ENCODE results near the gene TUBA4A. TPM values are rescaled to one million over a fixed set of nuclear protein-coding genes. Genes with fewer than 3 reads are reported as not detected.

Gene TUBA4A
- total and polyA plus RNA-seq, 3 experiments from 2014 or later, result 175 to 234 (median 178) TPM

DNA sequence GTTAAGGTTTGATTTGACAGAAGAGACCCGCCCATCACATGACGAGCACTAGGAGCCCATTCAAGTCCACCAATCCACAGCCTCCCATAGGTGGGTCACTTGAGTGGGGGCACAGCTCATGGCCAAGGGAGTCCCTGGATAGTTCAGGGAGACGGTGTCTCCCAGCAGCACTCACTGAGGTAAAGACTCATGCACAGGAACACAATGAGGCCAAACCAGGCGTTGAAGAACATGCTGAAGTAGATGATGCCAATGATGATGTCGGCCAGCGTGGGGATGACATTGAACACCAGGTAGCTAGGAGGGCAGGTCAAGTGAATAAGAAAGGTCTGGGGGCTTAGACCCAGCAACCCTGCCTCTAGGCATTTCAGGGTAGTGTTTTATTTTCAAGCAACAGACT lies 38.9 kb downstream of the TUBA4A start:
- ChIA-PET CTCF (interaction anchor here (1.0 to 9.0 kb wide), 6 partner anchors 10 to 80 kb away, joined by 3 to 68 read pairs (median 14); partner anchors contain the start of genes NHEJ1 and SLC23A3), POLR2A (interaction anchor here (0.5 to 0.6 kb wide), 2 partner anchors 44 to 77 kb away, joined by 3 to 5 read pairs; no protein-coding TSS in a partner anchor)
- DNase-seq, result no peak
- Mint-ChIP-seq H3K27me3 (peaks cover 0 to 2% of the 10 kb centered on the region in 2 donors), H3K36me3 (peaks cover 0 to 9% (median 5%) of the 10 kb centered on the region in 3 donors), H3K9me3 (no peaks in the 10 kb centered on the region), H3K4me3 (peak overlapping the region in 1 of 7 donors; percentile 56), H3K4me1 (peaks cover 26 to 43% (median 33%) of the 10 kb centered on the region in 3 donors), H3K27ac (peak overlapping the region in 1 of 8 donors; percentile 80)
- H3K9me3 ChIP-seq (ENCODE audit: low read length), result no peaks in the 10 kb centered on the region
- H3K36me3 ChIP-seq (ENCODE audit: insufficient read depth, low read length), result no peaks in the 10 kb centered on the region
- H3K4me3 ChIP-seq (ENCODE audit: low read length), result no peak overlapping the region
- no peaks in the 10 kb centered on the region for H3K27me3 ChIP-seq (ENCODE audit: insufficient read depth, low read length, poor library complexity, severe bottlenecking)
- H3K4me1 ChIP-seq (ENCODE audit: insufficient read depth, low read length), result peaks cover 26% of the 10 kb centered on the region
- no peak overlapping the region for H3K27ac ChIP-seq (ENCODE audit: low read depth, low read length)

DNA sequence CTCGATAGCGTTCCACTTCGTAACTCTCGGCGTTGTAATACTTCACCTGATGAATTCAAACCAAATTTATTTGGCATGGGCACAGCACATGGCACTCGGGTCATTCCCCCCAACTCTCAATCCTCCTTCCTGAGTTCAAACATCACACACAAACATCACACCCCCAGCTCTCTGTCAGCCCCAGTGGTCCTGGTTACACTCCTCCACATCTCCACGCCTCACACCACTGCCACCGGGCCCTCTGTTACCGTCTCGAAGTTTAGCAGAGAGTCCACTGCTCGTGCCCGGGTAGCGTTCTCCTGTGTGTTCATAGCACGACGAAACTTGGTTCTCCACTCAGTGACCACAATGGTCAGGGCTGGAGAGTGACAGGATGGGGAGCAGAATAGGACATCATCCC lies 39.6 kb downstream of the TUBA4A start:
- no peak for DNase-seq
- Histone ChIP-seq H3K36me3 (ENCODE audit: insufficient read depth, low read length) (peaks cover 3% of the 10 kb centered on the region), H3K27me3 (ENCODE audit: insufficient read depth, low read length, poor library complexity, severe bottlenecking) (no peaks in the 10 kb centered on the region), H3K9me3 (ENCODE audit: low read length) (no peaks in the 10 kb centered on the region), H3K4me1 (ENCODE audit: insufficient read depth, low read length) (peaks cover 21% of the 10 kb centered on the region), H3K27ac (ENCODE audit: low read depth, low read length) (no peak overlapping the region), H3K4me3 (ENCODE audit: low read length) (no peak overlapping the region)
- Mint-ChIP-seq H3K4me1 (peaks cover 25 to 43% (median 33%) of the 10 kb centered on the region in 3 donors), H3K27me3 (peaks cover 0 to 2% of the 10 kb centered on the region in 2 donors), H3K27ac (peak overlapping the region in 1 of 8 donors; percentile 80), H3K9me3 (no peaks in the 10 kb centered on the region), H3K36me3 (peaks cover 0 to 10% (median 5%) of the 10 kb centered on the region in 3 donors), H3K4me3 (no peak overlapping the region)
- POLR2A ChIA-PET, result no interaction called here
- CTCF ChIA-PET, result interaction anchor here (1.0 to 9.0 kb wide), 5 partner anchors 9 to 81 kb away, joined by 3 to 68 read pairs (median 22); partner anchors contain the start of genes NHEJ1 and SLC23A3

DNA sequence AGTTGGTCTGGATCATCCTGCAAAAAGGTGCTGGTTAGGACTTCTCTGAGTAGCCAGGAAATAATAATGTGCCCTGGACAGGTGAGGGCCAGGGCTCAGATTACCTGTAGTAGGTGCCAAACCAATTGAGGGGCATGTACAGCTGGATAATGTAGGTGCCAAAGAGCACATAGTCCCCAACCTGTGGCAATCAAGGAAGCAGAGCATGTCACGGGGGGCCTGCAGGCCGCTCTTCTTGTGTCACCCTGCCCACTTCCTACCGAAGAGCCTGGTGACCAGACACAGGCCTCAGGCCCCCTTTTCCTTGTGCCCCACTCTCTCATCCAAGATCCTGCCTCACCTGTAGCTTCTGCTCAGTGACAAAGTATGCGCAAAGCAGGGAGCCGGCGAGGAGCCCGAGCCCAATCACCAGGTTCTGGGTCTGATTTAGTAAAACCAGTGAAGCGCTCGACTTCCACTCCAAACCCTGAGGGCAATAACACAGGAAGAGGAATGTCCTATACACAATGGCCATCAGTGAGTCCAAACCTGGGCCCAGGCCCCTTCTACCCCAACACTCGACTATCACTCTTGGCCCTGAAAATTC lies 40.1 kb downstream of the TUBA4A start:
- no peak for DNase-seq
- H3K4me1 Mint-ChIP-seq, result peaks cover 25 to 45% (median 36%) of the 10 kb centered on the region in 3 donors
- H3K36me3 Mint-ChIP-seq, result peaks cover 0 to 16% (median 5%) of the 10 kb centered on the region in 3 donors
- H3K27me3 ChIP-seq (ENCODE audit: insufficient read depth, low read length, poor library complexity, severe bottlenecking), result no peaks in the 10 kb centered on the region
- peaks cover 0 to 2% of the 10 kb centered on the region in 2 donors for H3K27me3 Mint-ChIP-seq
- H3K27ac Mint-ChIP-seq, result peak overlapping the region in 1 of 8 donors; percentile 55
- H3K36me3 ChIP-seq (ENCODE audit: insufficient read depth, low read length), result peaks cover 8% of the 10 kb centered on the region
- H3K9me3 ChIP-seq (ENCODE audit: low read length), result no peaks in the 10 kb centered on the region
- peaks cover 18% of the 10 kb centered on the region for H3K4me1 ChIP-seq (ENCODE audit: insufficient read depth, low read length)
- no peak overlapping the region for H3K4me3 ChIP-seq (ENCODE audit: low read length)
- ChIA-PET POLR2A (no interaction called here), CTCF (interaction anchor here (0.9 to 9.0 kb wide), 8 partner anchors 13 to 89 kb away, joined by 3 to 110 read pairs (median 8); partner anchors contain the start of genes CNPPD1, NHEJ1 and SLC23A3)
- H3K4me3 Mint-ChIP-seq, result peak overlapping the region in 1 of 7 donors; percentile 65
- H3K9me3 Mint-ChIP-seq, result no peaks in the 10 kb centered on the region
- no peak overlapping the region for H3K27ac ChIP-seq (ENCODE audit: low read depth, low read length)

DNA sequence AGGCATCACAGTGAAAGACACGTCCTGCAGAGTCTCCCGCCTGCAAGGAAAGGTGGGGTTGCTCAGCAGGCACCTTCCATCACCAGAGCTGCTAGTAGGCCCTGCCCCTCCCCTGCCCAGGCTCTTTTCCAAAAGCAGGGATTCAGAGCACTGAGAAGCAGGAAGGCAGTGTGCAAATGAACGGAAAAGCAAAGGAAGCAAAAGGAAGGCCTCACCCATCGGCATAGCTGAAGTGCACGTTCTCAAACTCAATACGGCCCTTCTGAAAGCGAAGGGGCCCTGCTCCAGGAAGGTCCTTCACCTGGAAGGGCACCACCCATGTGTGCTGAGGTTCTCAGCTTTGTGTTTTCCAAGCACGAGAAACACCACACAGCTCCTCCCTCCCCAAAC lies 40.7 kb downstream of the TUBA4A start:
- POLR2A ChIA-PET, result no interaction called here

DNA sequence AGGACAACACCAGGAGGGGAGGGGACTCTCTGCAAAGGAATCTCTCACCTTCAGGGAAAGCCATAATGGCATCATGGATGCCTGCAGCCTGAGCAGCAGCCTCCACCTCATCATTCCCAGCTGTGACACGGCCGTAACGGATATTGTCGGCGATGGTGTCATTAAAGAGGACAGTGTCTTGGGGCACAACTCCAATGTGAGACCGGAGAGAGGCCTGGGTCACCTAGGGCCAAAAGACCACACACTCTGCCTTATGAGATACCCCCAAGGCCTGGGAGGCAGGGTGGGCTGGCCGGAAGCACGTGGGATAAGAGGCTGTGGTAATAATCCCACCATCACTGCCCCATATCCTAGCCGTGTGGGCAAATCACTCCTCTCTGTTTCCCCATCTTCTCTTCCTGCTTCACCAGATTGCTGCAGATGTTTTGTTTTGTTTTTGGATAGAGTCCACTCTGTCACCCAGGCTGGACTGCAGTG lies 42.8 kb downstream of the TUBA4A start:
- Histone ChIP-seq H3K27me3 (ENCODE audit: insufficient read depth, low read length, poor library complexity, severe bottlenecking) (no peaks in the 10 kb centered on the region), H3K27ac (ENCODE audit: low read depth, low read length) (peak overlapping the region; percentile 67), H3K4me1 (ENCODE audit: insufficient read depth, low read length) (peaks cover 26% of the 10 kb centered on the region), H3K4me3 (ENCODE audit: low read length) (peak overlapping the region; percentile 34), H3K36me3 (ENCODE audit: insufficient read depth, low read length) (peaks cover 20% of the 10 kb centered on the region), H3K9me3 (ENCODE audit: low read length) (no peaks in the 10 kb centered on the region)
- peak overlapping the region; percentile 84 to 100 (median 95) for H3K27ac Mint-ChIP-seq
- DNase-seq, result no peak
- H3K36me3 Mint-ChIP-seq, result peaks cover 0 to 31% (median 5%) of the 10 kb centered on the region in 3 donors
- peak overlapping the region in 6 of 7 donors; percentile 11 to 88 (median 80) for H3K4me3 Mint-ChIP-seq
- ChIA-PET POLR2A (interaction anchor here (0.7 to 1.3 kb wide), 11 partner anchors 18 to 131 kb away, joined by 3 to 23 read pairs (median 5); partner anchors contain the start of genes CNPPD1, DNAJB2 and TUBA4A), CTCF (interaction anchor here (0.6 to 9.0 kb wide), 34 partner anchors 9 to 181 kb away, joined by 3 to 110 read pairs (median 6); partner anchors contain the start of genes ANKZF1, ATG9A, CNPPD1 and DNAJB2)
- H3K4me1 Mint-ChIP-seq, result peaks cover 30 to 52% (median 48%) of the 10 kb centered on the region in 3 donors
- H3K9me3 Mint-ChIP-seq, result no peaks in the 10 kb centered on the region
- H3K27me3 Mint-ChIP-seq, result no peaks in the 10 kb centered on the region

More for the DNA sequence above, 40.7 kb downstream of the TUBA4A start:
- Mint-ChIP-seq H3K9me3 (no peaks in the 10 kb centered on the region), H3K27ac (peak overlapping the region in 2 of 8 donors; percentile 55 to 74), H3K36me3 (peaks cover 0 to 21% (median 5%) of the 10 kb centered on the region in 3 donors), H3K4me1 (peaks cover 27 to 47% (median 40%) of the 10 kb centered on the region in 3 donors), H3K4me3 (peak overlapping the region in 1 of 7 donors; percentile 65), H3K27me3 (peaks cover 0 to 2% of the 10 kb centered on the region in 2 donors)
- Histone ChIP-seq H3K9me3 (ENCODE audit: low read length) (no peaks in the 10 kb centered on the region), H3K27ac (ENCODE audit: low read depth, low read length) (no peak overlapping the region), H3K4me1 (ENCODE audit: insufficient read depth, low read length) (peaks cover 18% of the 10 kb centered on the region), H3K36me3 (ENCODE audit: insufficient read depth, low read length) (peaks cover 13% of the 10 kb centered on the region), H3K27me3 (ENCODE audit: insufficient read depth, low read length, poor library complexity, severe bottlenecking) (no peaks in the 10 kb centered on the region), H3K4me3 (ENCODE audit: low read length) (no peak overlapping the region)
- CTCF ChIA-PET, result interaction anchor here (0.9 to 9.0 kb wide), 8 partner anchors 12 to 89 kb away, joined by 3 to 110 read pairs (median 8); partner anchors contain the start of genes CNPPD1, NHEJ1 and SLC23A3
- no peak for DNase-seq

DNA sequence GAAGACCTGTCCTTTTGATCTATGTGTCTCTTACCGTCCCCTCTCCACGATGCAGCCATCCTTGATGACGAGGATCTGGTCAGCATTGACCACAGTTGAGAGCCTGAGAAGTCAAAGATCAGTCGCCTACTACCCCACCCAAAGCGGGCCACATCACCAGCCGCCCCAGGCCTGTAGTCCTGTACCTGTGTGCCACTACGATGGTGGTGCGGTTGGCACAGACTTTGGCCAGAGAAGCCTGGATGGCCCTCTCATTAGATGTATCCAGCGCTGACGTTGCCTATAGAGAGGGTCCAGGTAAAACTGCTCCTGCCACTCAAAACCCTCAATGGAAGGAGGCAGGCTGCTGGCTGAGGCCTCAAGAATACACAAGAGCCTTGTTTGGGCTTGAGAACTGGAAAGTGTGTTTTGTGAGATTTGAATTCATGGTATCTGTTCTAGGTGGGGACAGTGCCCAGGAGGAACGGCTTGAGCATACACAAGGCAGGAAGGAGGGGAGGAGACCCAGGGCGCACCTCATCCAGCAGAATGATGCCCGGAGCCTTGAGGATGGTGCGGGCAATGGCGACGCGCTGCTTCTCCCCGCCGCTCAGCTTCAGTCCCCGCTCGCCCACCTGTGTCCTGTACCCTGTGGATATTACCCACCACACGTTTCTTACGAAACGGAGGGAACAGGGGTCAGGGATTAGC lies 43.4 kb downstream of the TUBA4A start:
- Histone ChIP-seq H3K4me3 (ENCODE audit: low read length) (no peak overlapping the region), H3K36me3 (ENCODE audit: insufficient read depth, low read length) (peaks cover 20% of the 10 kb centered on the region), H3K27ac (ENCODE audit: low read depth, low read length) (no peak overlapping the region), H3K4me1 (ENCODE audit: insufficient read depth, low read length) (peaks cover 29% of the 10 kb centered on the region), H3K9me3 (ENCODE audit: low read length) (no peaks in the 10 kb centered on the region), H3K27me3 (ENCODE audit: insufficient read depth, low read length, poor library complexity, severe bottlenecking) (no peaks in the 10 kb centered on the region)
- Mint-ChIP-seq H3K27ac (peak overlapping the region; percentile 74 to 96 (median 92)), H3K9me3 (no peaks in the 10 kb centered on the region), H3K4me1 (peaks cover 31 to 53% (median 49%) of the 10 kb centered on the region in 3 donors), H3K36me3 (peaks cover 0 to 31% (median 5%) of the 10 kb centered on the region in 3 donors), H3K27me3 (no peaks in the 10 kb centered on the region), H3K4me3 (peak overlapping the region in 4 of 7 donors; percentile 12 to 85 (median 38))
- ChIA-PET POLR2A (no interaction called here), CTCF (interaction anchor here (1.4 to 9.0 kb wide), 10 partner anchors 10 to 152 kb away, joined by 4 to 110 read pairs (median 8); partner anchors contain the start of genes ANKZF1, ATG9A, CNPPD1 and DNAJB2)
- DNase-seq, result no peak

DNA sequence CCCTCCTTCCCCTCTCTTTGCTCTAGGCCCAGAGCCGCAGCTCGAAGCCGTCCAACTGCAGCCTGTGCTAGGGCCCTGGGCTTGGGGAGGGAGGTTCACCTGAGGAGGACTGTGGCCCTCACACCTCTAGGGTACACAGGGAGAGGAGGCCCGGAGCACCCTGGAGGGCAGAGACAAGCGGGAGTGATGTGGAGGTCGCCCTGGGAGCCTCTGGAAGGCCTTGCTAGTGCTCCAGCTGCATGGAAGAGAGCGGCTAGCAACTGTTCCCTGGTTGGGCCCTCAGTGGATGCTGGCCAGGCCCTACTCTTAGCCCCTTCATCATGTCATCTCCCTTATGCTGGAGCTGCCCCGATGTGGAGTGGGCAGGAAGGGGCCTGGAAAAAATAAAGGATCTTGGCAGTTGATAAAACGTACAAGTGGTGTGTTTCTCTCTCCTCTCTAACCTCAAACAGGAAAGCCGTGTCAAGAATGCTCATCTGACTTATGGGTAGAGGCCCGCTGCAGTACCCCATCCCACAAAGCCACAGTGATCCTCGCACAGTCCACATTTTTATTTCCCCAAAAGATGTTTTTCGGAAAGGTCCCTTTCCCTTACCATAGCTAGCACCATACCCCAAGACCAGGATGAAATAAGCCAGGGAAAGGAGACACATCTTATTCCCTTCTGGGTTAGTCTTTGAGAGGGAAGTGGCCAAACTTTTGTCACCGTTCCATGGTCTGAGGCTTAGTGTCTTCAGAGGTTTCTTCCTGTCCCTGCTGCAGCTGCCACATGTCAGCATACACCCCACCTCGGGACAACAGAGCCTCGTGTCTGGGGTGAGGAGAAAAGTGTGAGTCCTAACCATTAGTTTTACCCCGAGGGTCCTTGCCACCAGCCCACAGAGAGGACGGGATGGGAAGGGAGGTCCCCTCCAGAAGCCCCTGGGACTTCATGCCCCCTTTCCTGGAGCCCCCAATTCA lies 44.2 kb downstream of the TUBA4A start:
- Mint-ChIP-seq H3K27ac (peak overlapping the region; percentile 66 to 96 (median 86)), H3K4me3 (peak overlapping the region in 5 of 7 donors; percentile 28 to 94 (median 44)), H3K9me3 (no peaks in the 10 kb centered on the region), H3K27me3 (no peaks in the 10 kb centered on the region), H3K4me1 (peaks cover 32 to 53% (median 49%) of the 10 kb centered on the region in 3 donors), H3K36me3 (peaks cover 0 to 31% (median 1%) of the 10 kb centered on the region in 3 donors)
- H3K4me1 ChIP-seq (ENCODE audit: insufficient read depth, low read length), result peaks cover 29% of the 10 kb centered on the region
- ChIA-PET POLR2A (interaction anchor here (1.2 kb wide), 1 partner anchor 33 kb away, joined by 9 read pairs; the partner anchor contains the start of gene CNPPD1), CTCF (interaction anchor here (1.4 to 7.1 kb wide), 7 partner anchors 9 to 151 kb away, joined by 4 to 110 read pairs (median 8); partner anchors contain the start of genes CNPPD1, NHEJ1 and SLC23A3)
- no peaks in the 10 kb centered on the region for H3K27me3 ChIP-seq (ENCODE audit: insufficient read depth, low read length, poor library complexity, severe bottlenecking)
- DNase-seq, result no peak
- no peaks in the 10 kb centered on the region for H3K9me3 ChIP-seq (ENCODE audit: low read length)
- no peak overlapping the region for H3K4me3 ChIP-seq (ENCODE audit: low read length)
- peaks cover 20% of the 10 kb centered on the region for H3K36me3 ChIP-seq (ENCODE audit: insufficient read depth, low read length)
- no peak overlapping the region for H3K27ac ChIP-seq (ENCODE audit: low read depth, low read length)
